Peyer's patch (tissue), 4 donors: ENCODE results near the gene SSRP1.

Source experiments
- POLR2A ChIP-seq, 2 donors: fragments of 450-650 bp; IDR thresholded peaks; one replicate each; pipeline ENCODE4 v1.5.1; 2017; ENCODE audit warnings: antibody characterized with exemption in 2 of 2, mild to moderate bottlenecking in 2 of 2, moderate library complexity in 2 of 2
- TF ChIP-seq, protein P1 (sequence below), 6 experiments: fragments of 450-650 bp in 4 of 6; fragments of 200-600 bp in 2 of 6; sonication (generic) in 1 of 6; IDR thresholded peaks; one replicate each; pipeline ENCODE4 v1.5.1; 2017 to 2019; ENCODE audit warnings: antibody characterized with exemption in 6 of 6, mild to moderate bottlenecking in 3 of 6, moderate library complexity in 1 of 6

DNA sequence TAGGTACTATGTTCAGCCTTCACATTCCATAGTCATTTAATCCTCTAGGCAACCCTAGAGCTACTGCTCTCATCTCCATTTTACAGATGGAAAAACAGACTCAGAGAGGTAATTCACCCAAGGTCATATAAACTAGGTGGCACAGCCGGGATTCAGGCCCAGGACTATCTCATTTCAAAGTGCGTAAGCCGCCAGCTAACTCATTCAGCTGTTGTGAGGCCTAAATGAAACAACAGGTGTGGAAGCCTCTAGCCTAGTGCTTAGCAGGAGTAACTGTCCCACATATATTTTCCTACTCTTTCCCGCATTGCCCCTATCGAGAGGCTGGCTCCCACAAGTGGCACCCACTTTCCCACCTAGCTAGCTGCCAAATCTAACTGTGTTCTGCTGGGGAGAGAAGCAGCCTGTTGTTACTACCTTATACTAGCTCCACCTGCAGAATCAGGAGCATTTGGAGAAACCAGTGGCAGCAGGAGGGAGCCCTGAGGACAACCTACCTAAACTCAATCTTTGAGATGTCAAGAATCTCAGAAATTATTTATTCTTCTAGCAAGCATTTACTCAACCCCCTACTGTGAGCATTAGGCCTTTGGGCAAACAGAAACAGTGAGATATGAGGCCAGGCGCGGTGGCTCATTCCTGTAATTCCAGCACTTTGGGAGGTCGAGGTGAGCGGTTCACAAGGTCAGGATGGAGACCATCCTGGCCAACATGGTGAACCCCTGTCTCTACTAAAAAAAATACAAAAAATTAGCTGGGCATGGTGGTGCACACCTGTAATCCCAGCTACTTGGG is 24.4 kb upstream of the SSRP1 start:
- TF ChIP-seq POLR2A (IDR thresholded peaks at IDR 0.05), result no peak
- TF ChIP-seq, protein P1, sequence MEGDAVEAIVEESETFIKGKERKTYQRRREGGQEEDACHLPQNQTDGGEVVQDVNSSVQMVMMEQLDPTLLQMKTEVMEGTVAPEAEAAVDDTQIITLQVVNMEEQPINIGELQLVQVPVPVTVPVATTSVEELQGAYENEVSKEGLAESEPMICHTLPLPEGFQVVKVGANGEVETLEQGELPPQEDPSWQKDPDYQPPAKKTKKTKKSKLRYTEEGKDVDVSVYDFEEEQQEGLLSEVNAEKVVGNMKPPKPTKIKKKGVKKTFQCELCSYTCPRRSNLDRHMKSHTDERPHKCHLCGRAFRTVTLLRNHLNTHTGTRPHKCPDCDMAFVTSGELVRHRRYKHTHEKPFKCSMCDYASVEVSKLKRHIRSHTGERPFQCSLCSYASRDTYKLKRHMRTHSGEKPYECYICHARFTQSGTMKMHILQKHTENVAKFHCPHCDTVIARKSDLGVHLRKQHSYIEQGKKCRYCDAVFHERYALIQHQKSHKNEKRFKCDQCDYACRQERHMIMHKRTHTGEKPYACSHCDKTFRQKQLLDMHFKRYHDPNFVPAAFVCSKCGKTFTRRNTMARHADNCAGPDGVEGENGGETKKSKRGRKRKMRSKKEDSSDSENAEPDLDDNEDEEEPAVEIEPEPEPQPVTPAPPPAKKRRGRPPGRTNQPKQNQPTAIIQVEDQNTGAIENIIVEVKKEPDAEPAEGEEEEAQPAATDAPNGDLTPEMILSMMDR (IDR thresholded peaks at IDR 0.05), result no peak
